Epithelial cell of esophagus (primary cell): ENCODE measurements around the gene NTMT2.
A peak's percentile ranks its signal among the peaks of the same experiment; 100 is the strongest.
"Not testable (repeated sequence)": the region's sequence is repeated elsewhere in the genome, so short reads cannot be mapped to it uniquely, and the experiment has no call there.

Source experiments
- DNase-seq: peaks from one replicate; pipeline ENCODE4 v3.0.0; 2010; ENCODE audit warnings: low read depth
- H3K4me3 ChIP-seq: 2 replicates; pipeline ENCODE4 v1.5.1; 2011; ENCODE audit warnings: mild to moderate bottlenecking, low read length, control low read depth
- CTCF ChIP-seq: IDR thresholded peaks from 2 replicates; pipeline ENCODE4 v1.5.1; 2011; ENCODE audit warnings: low read depth, mild to moderate bottlenecking, low read length, control low read depth, inconsistent platforms; ENCODE audit not compliant: insufficient read depth; ENCODE audit errors: missing control alignments

NTMT2 gene

GRCh38 chr1:170156594-170156993 lies 10.8 kb downstream of the NTMT2 start:
- DNase-seq: no peak
- no peak for TF ChIP-seq CTCF

GRCh38 chr1:170157820-170158219 lies 12.1 kb downstream of the NTMT2 start:
- DNase-seq: no peak
- H3K4me3 ChIP-seq: no peak overlapping the region
- no peak for TF ChIP-seq CTCF

More at GRCh38 chr1:170156594-170156993, 10.8 kb downstream of the NTMT2 start:
- H3K4me3 ChIP-seq: no peak overlapping the region

- H3K4me3 ChIP-seq: no peak overlapping the region
- DNase-seq: peak; percentile 31
- TF ChIP-seq CTCF: no peak
These were observed 16.9 kb downstream of the NTMT2 start for GRCh38 chr1:170162459-170163246.

- no peak for DNase-seq
- H3K4me3 ChIP-seq: no peak overlapping the region
- no peak for TF ChIP-seq CTCF
These were observed 18.5 kb downstream of the NTMT2 start for GRCh38 chr1:170164103-170164763.

GRCh38 chr1:170166518-170167180 lies 20.9 kb downstream of the NTMT2 start:
- TF ChIP-seq CTCF: no peak
- H3K4me3 ChIP-seq: no peak overlapping the region
- no peak for DNase-seq

GRCh38 chr1:170168265-170168664 lies 22.5 kb downstream of the NTMT2 start:
- peak; percentile 7 for DNase-seq
- H3K4me3 ChIP-seq: no peak overlapping the region
- TF ChIP-seq CTCF: no peak

- not testable (repeated sequence) for DNase-seq, H3K4me3 ChIP-seq
These were observed 24.8 kb downstream of the NTMT2 start for GRCh38 chr1:170170513-170170912.
